Measurements from ENCODE around the gene AADACL2.
"Not testable (repeated sequence)": the region's sequence is repeated elsewhere in the genome, so short reads cannot be mapped to it uniquely, and the experiment has no call there.

AADACL2 gene

GRCh38 chr3:151766454-151766853, 32.7 kb downstream of the AADACL2 start:
- DNase-seq: no peak

GRCh38 chr3:151768393-151768930, 34.7 kb downstream of the AADACL2 start:
- no peak for DNase-seq

GRCh38 chr3:151769175-151769574, 35.4 kb downstream of the AADACL2 start:
- DNase-seq: no peak

GRCh38 chr3:151770956-151771355, 37.2 kb downstream of the AADACL2 start:
- DNase-seq: no peak

GRCh38 chr3:151772825-151773480, 39.2 kb downstream of the AADACL2 start:
- DNase-seq: no peak

GRCh38 chr3:151774235-151774634, 40.5 kb downstream of the AADACL2 start:
- no peak for DNase-seq

GRCh38 chr3:151774910-151775309, 41.2 kb downstream of the AADACL2 start:
- no peak for DNase-seq

- no peak for DNase-seq
These were observed 41.9 kb downstream of the AADACL2 start for GRCh38 chr3:151775314-151776258.

GRCh38 chr3:151776259-151776740, 42.6 kb downstream of the AADACL2 start:
- no peak for DNase-seq

GRCh38 chr3:151777880-151778279, 44.2 kb downstream of the AADACL2 start:
- no peak for DNase-seq

- DNase-seq: no peak
These were observed 53.9 kb downstream of the AADACL2 start for GRCh38 chr3:151787626-151788025.

- no peak for DNase-seq
These were observed 54.7 kb downstream of the AADACL2 start for GRCh38 chr3:151788401-151788800.

- DNase-seq: no peak
These were observed 56.2 kb downstream of the AADACL2 start for GRCh38 chr3:151789853-151790463.

GRCh38 chr3:151790763-151791162, 57.0 kb downstream of the AADACL2 start:
- not testable (repeated sequence) for DNase-seq

- DNase-seq: no peak
These were observed 58.7 kb downstream of the AADACL2 start for GRCh38 chr3:151792411-151792810.

GRCh38 chr3:151793636-151794035, 59.9 kb downstream of the AADACL2 start:
- DNase-seq: no peak

- no peak for DNase-seq
These were observed 60.4 kb downstream of the AADACL2 start for GRCh38 chr3:151794080-151794479.

GRCh38 chr3:151795276-151795675, 61.5 kb downstream of the AADACL2 start:
- no peak for DNase-seq

GRCh38 chr3:151796105-151796680, 62.5 kb downstream of the AADACL2 start:
- no peak for DNase-seq

GRCh38 chr3:151798466-151798865, 64.7 kb downstream of the AADACL2 start:
- DNase-seq: no peak

- no peak for DNase-seq
These were observed 66.7 kb downstream of the AADACL2 start for GRCh38 chr3:151800431-151800830.

GRCh38 chr3:151804267-151804666, 70.5 kb downstream of the AADACL2 start:
- no peak for DNase-seq

- no peak for DNase-seq
These were observed 73.1 kb downstream of the AADACL2 start for GRCh38 chr3:151806838-151807237.

All from NCI-H2171 treated with DMSO at 0.1 percent for 48 hours (cell line).